Duodenal mucosa (tissue), 2 donors: ENCODE measurements around the gene RIN3.

Experiments used
- H3K27ac ChIP-seq: one replicate; pipeline ENCODE4 v1.7.0; 2013; ENCODE audit warnings: low read depth, low read length
- H3K27me3 ChIP-seq, 2 donors: one replicate each; pipeline ENCODE4 v1.7.0; 2013; ENCODE audit warnings: low read length in 2 of 2, control low read depth in 1 of 2; ENCODE audit not compliant: insufficient read depth in 2 of 2, control insufficient read depth in 1 of 2
- H3K36me3 ChIP-seq, 2 donors: one replicate each; pipeline ENCODE4 v1.7.0; 2013; ENCODE audit warnings: low read length in 2 of 2, control low read depth in 1 of 2; ENCODE audit not compliant: insufficient read depth in 2 of 2, control insufficient read depth in 1 of 2
- H3K4me1 ChIP-seq, 2 donors: one replicate each; pipeline ENCODE4 v1.7.0; 2013; ENCODE audit warnings: low read length in 2 of 2, control low read depth in 1 of 2; ENCODE audit not compliant: insufficient read depth in 2 of 2, control insufficient read depth in 1 of 2
- H3K4me3 ChIP-seq, 2 donors: one replicate each; pipeline ENCODE4 v1.7.0; 2013; ENCODE audit warnings: low read length in 2 of 2, low read depth in 1 of 2
- H3K9ac ChIP-seq, 2 donors: one replicate each; pipeline ENCODE4 v1.7.0; 2013; ENCODE audit warnings: low read length in 2 of 2, low read depth in 1 of 2
- H3K9me3 ChIP-seq, 2 donors: one replicate each; pipeline ENCODE4 v1.7.0; 2013; ENCODE audit warnings: low read length in 2 of 2, control low read depth in 1 of 2; ENCODE audit not compliant: control insufficient read depth in 1 of 2

Gene RIN3

GRCh38 chr14:92607251-92607650 is 93.7 kb downstream of the RIN3 start:
- no peak overlapping the region for H3K4me3 ChIP-seq
- no peak overlapping the region for H3K27ac ChIP-seq
- H3K9ac ChIP-seq = no peak overlapping the region
- no peaks in the 10 kb centered on the region for H3K9me3 ChIP-seq
- H3K4me1 ChIP-seq = peaks cover 11 to 60% of the 10 kb centered on the region in 2 donors
- no peaks in the 10 kb centered on the region for H3K27me3 ChIP-seq
- H3K36me3 ChIP-seq = no peaks in the 10 kb centered on the region

DNA sequence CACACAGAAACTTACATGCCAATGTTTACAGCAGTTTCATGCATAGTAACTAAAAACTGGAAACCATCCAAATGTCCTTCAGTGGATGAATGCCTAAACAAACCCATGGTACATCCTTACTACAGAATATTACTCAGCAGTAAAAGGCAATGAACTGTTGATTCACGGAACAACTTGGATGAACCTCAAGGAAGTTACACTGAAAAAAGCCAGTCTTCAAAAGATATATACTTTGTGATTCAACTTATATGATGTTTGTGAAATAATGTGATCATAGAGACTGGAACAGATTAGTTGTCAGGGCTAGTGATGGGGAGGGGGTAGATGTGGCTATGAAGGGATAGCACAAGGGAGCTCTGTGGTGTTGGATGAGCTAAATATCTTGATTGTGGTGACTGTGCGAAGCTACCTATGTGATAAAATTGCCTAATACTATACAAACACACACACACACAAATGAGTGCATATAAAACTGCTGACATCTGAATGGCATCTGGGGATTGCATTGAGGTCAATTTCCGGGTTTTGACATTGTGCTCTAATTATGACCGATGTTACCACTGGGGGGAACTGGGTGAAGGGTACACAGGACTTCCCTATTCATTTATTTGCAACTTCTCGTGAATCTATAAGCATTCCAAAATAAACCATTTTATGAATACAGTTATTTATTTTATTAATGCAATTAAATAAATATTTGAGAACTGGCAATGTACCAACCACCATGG is 94.3 kb downstream of the RIN3 start:
- no peak overlapping the region for H3K27ac ChIP-seq

DNA sequence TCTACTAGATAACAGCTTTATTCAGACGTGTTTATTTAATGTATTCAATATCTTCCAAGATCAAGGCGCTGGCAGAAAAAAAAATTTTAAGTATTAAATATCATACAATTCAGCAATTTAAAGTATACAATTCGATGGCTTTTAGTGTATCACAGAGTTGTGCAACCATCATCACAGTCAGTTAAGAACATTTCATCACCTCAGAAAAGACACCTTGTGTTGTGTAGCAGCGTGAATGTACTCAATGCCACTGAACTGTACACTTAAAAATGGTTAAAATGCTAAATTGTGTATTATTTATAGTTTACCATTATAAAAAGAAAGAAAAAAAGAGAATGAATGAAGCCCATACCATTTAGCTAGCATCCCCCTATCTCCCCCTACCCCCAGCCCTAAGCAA is 96.4 kb downstream of the RIN3 start:
- Histone ChIP-seq H3K27me3 (no peaks in the 10 kb centered on the region), H3K9me3 (no peaks in the 10 kb centered on the region), H3K27ac (no peak overlapping the region), H3K36me3 (no peaks in the 10 kb centered on the region), H3K9ac (no peak overlapping the region), H3K4me1 (peaks cover 11 to 44% of the 10 kb centered on the region in 2 donors), H3K4me3 (no peak overlapping the region)

More for the DNA sequence above, 94.3 kb downstream of the RIN3 start:
- Histone ChIP-seq H3K9me3 (no peaks in the 10 kb centered on the region), H3K9ac (no peak overlapping the region), H3K4me3 (no peak overlapping the region), H3K36me3 (no peaks in the 10 kb centered on the region), H3K27me3 (no peaks in the 10 kb centered on the region), H3K4me1 (peaks cover 11 to 60% of the 10 kb centered on the region in 2 donors)

DNA sequence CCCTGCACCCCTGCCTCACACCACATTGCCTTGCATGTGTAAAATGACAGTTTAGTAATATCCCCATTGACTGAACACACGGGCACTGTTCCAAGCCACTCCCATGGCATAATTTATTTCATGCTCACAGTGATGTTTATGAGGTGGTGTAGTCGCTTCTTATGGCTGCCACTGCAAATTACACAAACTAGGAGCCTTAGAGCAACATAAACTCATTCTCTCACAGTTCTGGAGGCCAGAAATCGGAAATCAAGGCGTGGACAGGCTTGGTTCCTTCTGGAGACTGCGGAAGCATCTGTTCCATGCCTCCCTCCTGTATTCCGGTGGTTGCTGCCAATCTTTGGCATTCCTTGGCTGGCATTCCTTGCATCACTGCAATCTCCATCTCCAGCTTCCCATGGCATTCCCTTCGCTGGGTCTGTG is 97.3 kb downstream of the RIN3 start:
- H3K4me1 ChIP-seq = peaks cover 11 to 48% of the 10 kb centered on the region in 2 donors
- H3K27me3 ChIP-seq = no peaks in the 10 kb centered on the region
- H3K9ac ChIP-seq = no peak overlapping the region
- H3K36me3 ChIP-seq = no peaks in the 10 kb centered on the region
- H3K9me3 ChIP-seq = no peaks in the 10 kb centered on the region
- no peak overlapping the region for H3K4me3 ChIP-seq
- no peak overlapping the region for H3K27ac ChIP-seq

GRCh38 chr14:92613008-92613658 is 99.6 kb downstream of the RIN3 start:
- Histone ChIP-seq H3K36me3 (no peaks in the 10 kb centered on the region), H3K9ac (no peak overlapping the region), H3K4me3 (no peak overlapping the region), H3K27me3 (no peaks in the 10 kb centered on the region), H3K4me1 (peaks cover 7 to 34% of the 10 kb centered on the region in 2 donors), H3K27ac (no peak overlapping the region), H3K9me3 (no peaks in the 10 kb centered on the region)

- Histone ChIP-seq H3K36me3 (no peaks in the 10 kb centered on the region), H3K9ac (no peak overlapping the region), H3K9me3 (no peaks in the 10 kb centered on the region), H3K4me3 (no peak overlapping the region), H3K27me3 (no peaks in the 10 kb centered on the region), H3K27ac (no peak overlapping the region), H3K4me1 (peaks cover 6 to 31% of the 10 kb centered on the region in 2 donors)
Measured at GRCh38 chr14:92613681-92614260, 100.2 kb downstream of the RIN3 start.

DNA sequence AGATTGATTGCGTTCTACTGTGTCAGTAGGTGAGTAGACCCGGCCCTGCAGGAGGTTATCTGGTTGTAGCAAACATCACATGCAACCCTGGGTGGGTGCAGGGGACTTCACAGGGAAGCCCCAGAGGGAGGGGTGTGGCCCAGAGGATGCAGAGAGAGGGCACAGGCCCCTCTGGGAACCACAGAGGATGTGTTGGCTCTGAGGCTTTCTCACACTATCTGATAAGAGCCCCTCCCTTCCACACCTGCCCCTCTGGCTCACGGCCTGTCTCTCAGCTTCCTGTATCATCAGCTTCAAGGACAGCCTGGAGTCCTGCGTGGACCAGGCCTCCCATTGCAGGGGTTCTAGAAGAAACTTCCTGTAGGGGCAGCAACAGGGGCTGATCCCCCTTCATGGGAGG is 101.9 kb downstream of the RIN3 start:
- no peak overlapping the region for H3K27ac ChIP-seq

DNA sequence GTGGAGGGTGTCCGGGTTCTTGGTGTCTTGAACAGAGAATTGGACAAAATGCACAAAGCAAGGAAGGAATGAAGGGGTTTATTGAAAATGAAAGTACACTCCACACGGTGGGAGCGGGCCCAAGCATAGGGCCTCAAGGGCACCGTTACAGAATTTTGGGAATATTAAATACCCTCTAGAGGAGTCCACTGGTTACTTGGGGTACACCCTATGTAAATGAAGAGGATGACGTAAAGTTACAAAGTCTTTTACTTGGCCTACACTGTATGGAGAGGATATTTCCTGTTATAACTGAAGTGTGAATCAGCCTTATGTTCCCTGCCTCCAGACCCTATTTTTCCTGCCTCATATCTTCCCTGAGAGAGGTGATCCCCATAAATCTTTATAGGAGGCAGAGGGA is 102.6 kb downstream of the RIN3 start:
- H3K4me1 ChIP-seq = peaks cover 0 to 9% of the 10 kb centered on the region in 2 donors
- no peak overlapping the region for H3K27ac ChIP-seq
- no peak overlapping the region for H3K4me3 ChIP-seq
- H3K36me3 ChIP-seq = no peaks in the 10 kb centered on the region
- no peaks in the 10 kb centered on the region for H3K9me3 ChIP-seq
- no peaks in the 10 kb centered on the region for H3K27me3 ChIP-seq
- no peak overlapping the region for H3K9ac ChIP-seq

More for the DNA sequence above, 101.9 kb downstream of the RIN3 start:
- Histone ChIP-seq H3K4me1 (peaks cover 0 to 16% of the 10 kb centered on the region in 2 donors), H3K4me3 (no peak overlapping the region), H3K9ac (no peak overlapping the region), H3K36me3 (no peaks in the 10 kb centered on the region), H3K27me3 (no peaks in the 10 kb centered on the region), H3K9me3 (no peaks in the 10 kb centered on the region)

DNA sequence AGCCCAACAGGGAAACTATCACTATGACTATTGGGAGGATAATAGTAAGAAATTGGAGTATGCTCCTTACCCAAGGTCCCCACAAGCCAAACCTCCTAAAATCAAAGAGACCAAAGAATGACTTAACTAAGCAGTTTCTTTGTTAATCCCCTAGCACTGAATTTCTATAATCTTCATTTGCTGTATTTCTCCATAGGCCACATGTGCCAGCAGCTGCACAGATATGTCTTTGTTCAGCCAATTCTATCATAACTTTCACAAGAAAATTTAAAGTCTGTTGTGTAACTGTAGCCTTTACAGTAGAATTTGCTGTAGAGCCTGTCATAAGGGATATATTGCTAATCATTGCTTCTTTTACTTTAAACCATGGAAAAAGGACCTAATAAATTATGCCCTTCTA is 104.0 kb downstream of the RIN3 start:
- no peak overlapping the region for H3K27ac ChIP-seq
- no peaks in the 10 kb centered on the region for H3K27me3 ChIP-seq
- no peak overlapping the region for H3K9ac ChIP-seq
- H3K36me3 ChIP-seq = peaks cover 0 to 4% of the 10 kb centered on the region in 2 donors
- H3K4me1 ChIP-seq = peaks cover 0 to 7% of the 10 kb centered on the region in 2 donors
- peaks cover 7 to 10% of the 10 kb centered on the region in 2 donors for H3K9me3 ChIP-seq
- H3K4me3 ChIP-seq = no peak overlapping the region
